PFSK-1 (cell line): ENCODE data around the gene RPTOR.

Source experiments
- FOXP2 ChIP-seq: optimal IDR thresholded peaks from 2 replicates; pipeline ENCODE3; 2011; ENCODE audit warnings: borderline replicate concordance, control low read depth, inconsistent platforms; ENCODE audit not compliant: insufficient read depth; ENCODE audit errors: extremely low read length, extremely low read depth
- POLR2AphosphoS5 ChIP-seq: IDR thresholded peaks from 2 replicates; pipeline ENCODE4 v1.6.1; 2012; ENCODE audit warnings: low read depth, mild to moderate bottlenecking, control low read depth, low read length, moderate library complexity
- SIN3A ChIP-seq: IDR thresholded peaks from 2 replicates; pipeline ENCODE4 v1.6.1; 2012; ENCODE audit warnings: mild to moderate bottlenecking, low read length, moderate library complexity, borderline replicate concordance; ENCODE audit not compliant: insufficient read depth
- TAF1 ChIP-seq: IDR thresholded peaks from 2 replicates; pipeline ENCODE4 v1.6.1; 2012; ENCODE audit warnings: low read length, control low read depth, borderline replicate concordance; ENCODE audit not compliant: insufficient read depth
- TF ChIP-seq, protein P1 (sequence below), 2 experiments: IDR thresholded peaks; 2 replicates each; pipeline versions ENCODE4 v1.6.1 to v1.8.0; 2011 to 2012; ENCODE audit warnings: low read depth in 2 of 2, low read length in 2 of 2, control low read depth in 1 of 2, inconsistent platforms in 1 of 2, mild to moderate bottlenecking in 1 of 2, moderate library complexity in 1 of 2; ENCODE audit not compliant: insufficient read depth in 1 of 2

RPTOR gene

DNA sequence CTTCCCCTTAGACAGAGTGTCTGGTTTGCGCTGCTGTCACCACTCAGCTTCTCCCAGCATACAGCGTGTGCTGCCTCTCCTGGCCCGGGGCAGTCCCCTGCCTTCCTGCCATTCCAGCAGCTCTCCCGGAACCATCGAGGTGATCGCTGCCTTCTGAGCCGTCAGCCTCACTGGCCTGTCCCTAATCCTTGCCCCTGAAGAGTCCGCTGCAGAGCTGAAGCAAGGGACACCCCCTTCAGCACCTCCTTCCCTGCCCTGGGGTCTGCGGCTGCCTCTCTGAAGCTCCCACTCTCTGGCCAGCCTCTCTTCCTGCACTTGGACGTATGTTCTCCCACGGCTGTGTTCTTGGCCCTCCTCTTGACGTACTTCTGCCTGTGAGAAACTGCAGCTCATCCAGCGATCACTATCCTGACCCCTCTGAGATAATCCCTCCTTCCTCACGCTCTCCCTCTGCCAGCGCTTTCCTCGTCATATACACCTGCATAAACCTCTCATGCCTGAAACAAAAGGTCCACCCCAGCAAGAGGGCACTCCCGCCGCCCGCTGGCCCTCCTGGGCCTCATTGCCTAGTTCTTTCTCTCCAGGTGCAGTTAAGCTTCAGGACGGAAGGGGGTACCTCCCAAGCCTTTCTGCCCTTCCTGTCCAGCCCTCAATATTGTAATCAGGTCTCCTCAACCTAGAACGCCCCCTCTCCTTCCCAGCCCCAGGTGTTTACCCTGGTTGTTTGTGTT lies 226.4 kb downstream of the RPTOR start:
- TF ChIP-seq POLR2AphosphoS5 (no peak), TAF1 (no peak), FOXP2 (no peak), SIN3A (no peak)
- TF ChIP-seq, protein P1, sequence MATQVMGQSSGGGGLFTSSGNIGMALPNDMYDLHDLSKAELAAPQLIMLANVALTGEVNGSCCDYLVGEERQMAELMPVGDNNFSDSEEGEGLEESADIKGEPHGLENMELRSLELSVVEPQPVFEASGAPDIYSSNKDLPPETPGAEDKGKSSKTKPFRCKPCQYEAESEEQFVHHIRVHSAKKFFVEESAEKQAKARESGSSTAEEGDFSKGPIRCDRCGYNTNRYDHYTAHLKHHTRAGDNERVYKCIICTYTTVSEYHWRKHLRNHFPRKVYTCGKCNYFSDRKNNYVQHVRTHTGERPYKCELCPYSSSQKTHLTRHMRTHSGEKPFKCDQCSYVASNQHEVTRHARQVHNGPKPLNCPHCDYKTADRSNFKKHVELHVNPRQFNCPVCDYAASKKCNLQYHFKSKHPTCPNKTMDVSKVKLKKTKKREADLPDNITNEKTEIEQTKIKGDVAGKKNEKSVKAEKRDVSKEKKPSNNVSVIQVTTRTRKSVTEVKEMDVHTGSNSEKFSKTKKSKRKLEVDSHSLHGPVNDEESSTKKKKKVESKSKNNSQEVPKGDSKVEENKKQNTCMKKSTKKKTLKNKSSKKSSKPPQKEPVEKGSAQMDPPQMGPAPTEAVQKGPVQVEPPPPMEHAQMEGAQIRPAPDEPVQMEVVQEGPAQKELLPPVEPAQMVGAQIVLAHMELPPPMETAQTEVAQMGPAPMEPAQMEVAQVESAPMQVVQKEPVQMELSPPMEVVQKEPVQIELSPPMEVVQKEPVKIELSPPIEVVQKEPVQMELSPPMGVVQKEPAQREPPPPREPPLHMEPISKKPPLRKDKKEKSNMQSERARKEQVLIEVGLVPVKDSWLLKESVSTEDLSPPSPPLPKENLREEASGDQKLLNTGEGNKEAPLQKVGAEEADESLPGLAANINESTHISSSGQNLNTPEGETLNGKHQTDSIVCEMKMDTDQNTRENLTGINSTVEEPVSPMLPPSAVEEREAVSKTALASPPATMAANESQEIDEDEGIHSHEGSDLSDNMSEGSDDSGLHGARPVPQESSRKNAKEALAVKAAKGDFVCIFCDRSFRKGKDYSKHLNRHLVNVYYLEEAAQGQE (IDR thresholded peaks at IDR 0.05; ENCODE audit: insufficient read depth in 1 of 2, low read depth in 2 of 2, low read length in 2 of 2) = no peak

DNA sequence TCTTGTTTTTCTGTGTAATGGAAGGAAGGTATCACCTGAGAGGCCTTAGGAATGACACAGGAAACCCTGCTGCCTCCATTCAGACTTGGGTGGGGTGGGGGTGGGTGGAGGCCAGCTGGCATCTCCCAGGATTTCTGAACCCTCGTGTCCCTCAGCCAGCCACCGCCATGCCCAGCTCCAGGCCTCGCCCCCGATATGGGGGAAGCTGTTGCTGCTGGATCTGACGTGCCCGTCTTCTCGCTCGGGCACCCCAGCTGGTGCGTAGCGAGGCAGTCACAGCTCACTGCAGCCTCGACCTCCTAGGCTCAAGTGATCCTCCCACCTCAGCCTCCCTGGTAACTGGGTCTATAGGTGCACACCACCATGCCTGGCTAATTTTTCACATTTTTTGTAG lies 227.0 kb downstream of the RPTOR start:
- TF ChIP-seq POLR2AphosphoS5 (no peak), SIN3A (no peak), FOXP2 (no peak), TAF1 (no peak)
- TF ChIP-seq, protein P1 (IDR thresholded peaks at IDR 0.05; ENCODE audit: insufficient read depth in 1 of 2, low read depth in 2 of 2, low read length in 2 of 2) = no peak

DNA sequence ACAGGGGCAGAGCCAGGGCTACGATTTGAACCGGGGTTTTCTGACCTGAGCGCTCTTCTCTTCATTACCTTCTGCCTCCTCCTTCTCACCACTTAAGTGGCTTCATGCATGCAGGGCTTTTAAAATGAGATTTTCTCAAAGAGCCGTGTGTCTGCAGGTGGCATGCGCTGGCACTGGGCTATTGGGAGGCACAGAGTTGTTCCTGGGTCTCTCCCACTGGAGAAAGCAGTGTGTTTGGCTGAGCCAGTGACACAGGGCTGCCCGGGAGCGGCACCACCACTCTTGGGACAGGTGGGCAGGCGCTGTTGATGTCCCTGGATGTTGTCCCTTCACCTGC lies 228.2 kb downstream of the RPTOR start:
- TF ChIP-seq, protein P1 (IDR thresholded peaks at IDR 0.05; ENCODE audit: insufficient read depth in 1 of 2, low read depth in 2 of 2, low read length in 2 of 2) = no peak
- no peak for TF ChIP-seq FOXP2

DNA sequence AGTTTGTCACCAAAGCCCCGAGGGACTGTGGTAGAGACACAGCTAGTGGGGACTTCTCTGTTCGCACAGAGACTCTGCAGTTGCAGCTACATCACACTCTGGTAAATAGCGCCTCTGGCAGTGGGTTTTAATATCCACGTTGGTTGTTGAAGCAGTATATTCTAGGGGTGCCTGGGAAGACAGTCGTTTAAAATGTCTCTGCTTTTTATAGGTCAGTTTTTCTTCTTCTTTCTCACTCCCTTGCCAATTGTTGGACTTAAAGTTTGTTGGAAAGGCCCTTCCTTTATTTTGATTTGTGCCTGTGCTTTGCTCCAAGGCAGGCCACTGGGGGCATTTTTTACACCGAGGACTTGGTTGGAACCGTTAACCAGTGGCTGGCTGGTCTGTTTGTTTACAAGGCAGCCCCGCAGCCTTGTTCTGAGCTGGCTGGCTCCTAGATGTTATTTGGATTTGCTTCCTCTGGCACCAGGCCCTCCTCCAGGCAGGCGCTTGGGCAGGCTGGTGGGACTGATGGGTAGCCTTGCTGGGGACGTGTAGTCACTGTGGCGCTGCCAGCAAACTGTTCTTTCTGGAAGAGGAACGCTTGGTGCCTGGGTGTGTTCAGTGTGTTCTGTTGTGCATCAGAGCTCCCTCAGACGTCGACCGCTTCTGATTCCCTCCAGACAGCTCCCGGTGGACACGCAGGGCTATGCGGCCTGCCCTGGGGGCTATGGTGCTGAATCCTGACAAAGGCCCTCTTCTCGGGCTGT lies 228.8 kb downstream of the RPTOR start:
- TF ChIP-seq SIN3A = no peak
- TF ChIP-seq FOXP2 = no peak
- no peak for TF ChIP-seq TAF1
- TF ChIP-seq POLR2AphosphoS5 = no peak
- TF ChIP-seq, protein P1 (IDR thresholded peaks at IDR 0.05; ENCODE audit: insufficient read depth in 1 of 2, low read depth in 2 of 2, low read length in 2 of 2) = no peak

DNA sequence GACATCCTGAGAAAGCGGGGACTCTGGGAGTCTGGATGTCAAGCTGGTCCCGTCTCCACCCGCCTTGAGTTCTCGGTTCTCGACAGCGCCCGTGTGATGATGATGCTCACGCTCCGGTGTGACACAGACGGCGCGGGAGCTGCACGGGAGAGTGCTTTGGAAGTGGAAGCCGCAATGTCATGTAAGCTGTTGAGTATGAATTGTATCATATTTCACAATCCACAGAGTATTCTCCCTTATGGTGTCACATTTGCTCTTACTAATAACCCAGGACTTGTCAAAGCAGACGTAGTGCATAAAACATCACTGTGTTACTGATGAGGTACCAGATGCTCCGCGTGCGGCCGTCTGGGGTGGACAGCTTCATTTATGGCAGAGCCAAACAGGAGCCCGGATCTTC lies 229.5 kb downstream of the RPTOR start:
- TF ChIP-seq FOXP2 (no peak), TAF1 (no peak), SIN3A (no peak), POLR2AphosphoS5 (no peak)
- TF ChIP-seq, protein P1 (IDR thresholded peaks at IDR 0.05; ENCODE audit: insufficient read depth in 1 of 2, low read depth in 2 of 2, low read length in 2 of 2) = no peak
